ENCODE results near the gene ARFIP1. TPM values are rescaled to one million over a fixed set of nuclear protein-coding genes. Genes with fewer than 3 reads are reported as not detected.

Gene ARFIP1
- total and polyA plus RNA-seq, 2 donors = 18.5 to 26.7 TPM

Other genes starting within 250 kb of the ARFIP1 start
- 114 TPM for gene FBXW7, start 243.9 kb upstream of the ARFIP1 start, total RNA-seq
- gene FBXW7, start 243.9 kb upstream of the ARFIP1 start, polyA plus RNA-seq = 27.2 TPM
- gene TMEM154, start 100.0 kb upstream of the ARFIP1 start, total RNA-seq = 5.5 TPM
- gene TMEM154, start 100.0 kb upstream of the ARFIP1 start, polyA plus RNA-seq = 4.1 TPM
- 0.66 TPM for gene TIGD4, start 224 bp upstream of the ARFIP1 start, total RNA-seq
- gene TIGD4, start 224 bp upstream of the ARFIP1 start, polyA plus RNA-seq = 0.43 TPM
- 0.33 TPM for gene FHDC1, start 156.4 kb downstream of the ARFIP1 start, total RNA-seq
- gene FHDC1, start 156.4 kb downstream of the ARFIP1 start, polyA plus RNA-seq = 2.8 TPM

Measured in thymus (tissue), 2 donors.